ENCODE data around the gene EVA1C.

GRCh38 chr21:32425628-32426027, 13.1 kb downstream of the EVA1C start:
- TF ChIP-seq POLR2AphosphoS5 (IDR thresholded peaks at IDR 0.05; ENCODE audit: low read depth, low read length) (no peak), POLR2A (IDR thresholded peaks at IDR 0.05; ENCODE audit: low read depth, low read length) (no peak), POU2F2 (IDR thresholded peaks at IDR 0.05; ENCODE audit: low read depth, low read length) (no peak), TAF1 (IDR thresholded peaks at IDR 0.05; ENCODE audit: low read depth, low read length) (no peak), SPI1 (IDR thresholded peaks at IDR 0.05; ENCODE audit: low read depth, low read length) (no peak), PAX5 (IDR thresholded peaks at IDR 0.05; ENCODE audit: insufficient read depth, low read length, severe bottlenecking) (no peak)
